GM19351 (cell line): ENCODE data around the gene LCT.
"Not testable (repeated sequence)": the region's sequence is repeated elsewhere in the genome, so short reads cannot be mapped to it uniquely, and the experiment has no call there.

Experiments
- ATAC-seq: cut with Tn5 transposase; IDR thresholded peaks from one replicate; pipeline ENCODE4 v1.9.1; 2021; ENCODE audit warnings: mild to moderate bottlenecking, moderate library complexity; ENCODE audit not compliant: unreplicated experiment

LCT gene

GRCh38 chr2:135836596-135837270 is at the start of gene LCT:
TSS of gene LCT (minus strand) at chr2:135837184. CDS start at chr2:135837169, 15 bp downstream.
- no peak for ATAC-seq

- ATAC-seq, result no peak
These were observed 48.7 kb upstream of the LCT start for GRCh38 chr2:135885709-135886108.

- ATAC-seq, result no peak
These were observed 45.4 kb upstream of the LCT start for GRCh38 chr2:135882415-135882814.

GRCh38 chr2:135876770-135877169 is 39.8 kb upstream of the LCT start:
- ATAC-seq, result not testable (repeated sequence)

- ATAC-seq, result peak; percentile 87
These were observed 39.2 kb upstream of the LCT start, which contains the start of gene MCM6 for GRCh38 chr2:135876066-135876711. TSS of gene MCM6 (minus strand) at chr2:135876443. CDS start at chr2:135876365, 78 bp downstream.

GRCh38 chr2:135875491-135876065 is 38.6 kb upstream of the LCT start:
- peak; percentile 60 for ATAC-seq

GRCh38 chr2:135874777-135875365 is 37.9 kb upstream of the LCT start:
- no peak for ATAC-seq

GRCh38 chr2:135870571-135870970 is 33.6 kb upstream of the LCT start:
- ATAC-seq, result peak; percentile 55

- ATAC-seq, result no peak
These were observed 26.2 kb upstream of the LCT start for GRCh38 chr2:135863233-135863632.

GRCh38 chr2:135862718-135863117 is 25.7 kb upstream of the LCT start:
- no peak for ATAC-seq

- ATAC-seq, result no peak
These were observed 16.4 kb upstream of the LCT start for GRCh38 chr2:135853401-135853800.

- ATAC-seq, result no peak
These were observed 14.9 kb upstream of the LCT start for GRCh38 chr2:135851858-135852257.

- ATAC-seq, result no peak
These were observed 14.1 kb upstream of the LCT start for GRCh38 chr2:135850892-135851668.

- ATAC-seq, result no peak
These were observed 12.1 kb upstream of the LCT start for GRCh38 chr2:135849087-135849486.

- no peak for ATAC-seq
These were observed 9.0 kb upstream of the LCT start for GRCh38 chr2:135845997-135846396.

- ATAC-seq, result no peak
These were observed 8.3 kb upstream of the LCT start for GRCh38 chr2:135845257-135845656.

GRCh38 chr2:135844301-135844895 is 7.4 kb upstream of the LCT start:
- no peak for ATAC-seq

- ATAC-seq, result no peak
These were observed 6.7 kb upstream of the LCT start for GRCh38 chr2:135843671-135844070.

GRCh38 chr2:135840601-135841000 is 3.6 kb upstream of the LCT start:
- peak; percentile 81 for ATAC-seq

GRCh38 chr2:135839713-135840112 is 2.7 kb upstream of the LCT start:
- no peak for ATAC-seq

- ATAC-seq, result no peak
These were observed 1.5 kb upstream of the LCT start for GRCh38 chr2:135838502-135838901.
